Kidney (tissue), 14 donors: Measurements from ENCODE around the gene CLASRP. TPM values are rescaled to one million over a fixed set of nuclear protein-coding genes. Genes with fewer than 3 reads are reported as not detected.

Experiments used
- DNase-seq, 5 donors: peaks; one replicate each; pipeline ENCODE4 v3.0.0-alpha.2; 2013 to 2020
- FAIRE-seq: peaks from 2 replicates; lab custom pipeline; 2012; peaks lifted over from hg19 to GRCh38; lab: Jason Lieb, UNC
- H3K27ac ChIP-seq, 2 donors: one replicate each; pipeline ENCODE4 v1.7.0; 2013; ENCODE audit warnings: low read depth in 2 of 2, low read length in 2 of 2, inconsistent platforms in 1 of 2
- H3K27me3 ChIP-seq: one replicate; pipeline ENCODE4 v1.7.1; 2013; ENCODE audit warnings: low read length, inconsistent platforms; ENCODE audit not compliant: control insufficient read depth, insufficient read depth
- H3K36me3 ChIP-seq, 3 donors: one replicate each; pipeline versions ENCODE4 v1.7.0 to v1.7.1; 2013; ENCODE audit warnings: low read length in 3 of 3, control low read depth in 1 of 3, inconsistent platforms in 1 of 3; ENCODE audit not compliant: insufficient read depth in 3 of 3, control insufficient read depth in 2 of 3
- H3K4me1 ChIP-seq, 3 donors: one replicate each; pipeline versions ENCODE4 v1.7.0 to v1.7.1; 2013; ENCODE audit warnings: low read length in 3 of 3, inconsistent platforms in 1 of 3, low read depth in 1 of 3; ENCODE audit not compliant: control insufficient read depth in 2 of 3, insufficient read depth in 2 of 3
- H3K4me3 ChIP-seq, 3 donors: one replicate each; pipeline versions ENCODE4 v1.7.0 to v1.8.1; 2013; ENCODE audit warnings: low read length in 3 of 3, control low read depth in 1 of 3, inconsistent platforms in 1 of 3
- H3K9ac ChIP-seq, 3 donors: one replicate each; pipeline versions ENCODE4 v1.7.0 to v1.7.1; 2013; ENCODE audit warnings: low read length in 3 of 3, control low read depth in 1 of 3, inconsistent platforms in 1 of 3
- H3K9me3 ChIP-seq, 3 donors: one replicate each; pipeline versions ENCODE4 v1.7.0 to v1.7.1; 2013; ENCODE audit warnings: low read length in 3 of 3, control low read depth in 1 of 3, inconsistent platforms in 1 of 3; ENCODE audit not compliant: control insufficient read depth in 2 of 3, insufficient read depth in 1 of 3
- intact Hi-C: fragments of 100-400 bp; cut with DNase I; formaldehyde crosslinking; loops from one replicate; pipeline ENCODE4 v1.11.1; 2022
- polyA plus RNA-seq: library from polyadenylated mRNA; stranded (reverse); fragments of 350-450 nt; fragmentation: Illumina TruSeq; extraction: RNeasy Lipid Tissue Mini Kit (QIAGEN cat#74804); gene quantifications from one replicate; pipeline ENCODE4 v1.2.3, GENCODE V29; 2014; ENCODE audit warnings: low read depth, low replicate concordance; ENCODE audit not compliant: insufficient read depth
- total RNA-seq: library from RNA; stranded (reverse); fragmentation: NEBNext Ultra II Directional; extraction: Animal tissue kit (Norgen Biotek cat#: 25700); gene quantifications from one replicate; pipeline ENCODE4 v1.2.1, GENCODE V29; 2021
- TF ChIP-seq, protein P1 (sequence below): IDR thresholded peaks from 3 replicates; pipeline ENCODE4 v1.5.1; 2012; ENCODE audit warnings: mild to moderate bottlenecking, moderate library complexity, borderline replicate concordance; ENCODE audit not compliant: insufficient read depth; ENCODE audit errors: extremely low read depth
- donor health status: control.
- donor health status: control.
- donor health status: control.
- donor health status: control.
- donor health status: control.
- donor health status: DM: yes; HTN: yes; CAD: no.
- donor health status: Normal renal cell carcinoma (clear cell type).

The CLASRP gene
- total and polyA plus RNA-seq, 2 donors from 2014 or later = 38.0 to 83.6 TPM

- no peak for DNase-seq
- Histone ChIP-seq H3K9ac (no peak overlapping the region), H3K27ac (no peak overlapping the region), H3K4me1 (peaks cover 0 to 8% (median 0%) of the 10 kb centered on the region in 3 donors), H3K9me3 (no peaks in the 10 kb centered on the region), H3K4me3 (no peak overlapping the region), H3K36me3 (peaks cover 2 to 37% (median 27%) of the 10 kb centered on the region in 3 donors), H3K27me3 (no peaks in the 10 kb centered on the region)
- TF ChIP-seq, protein P1, sequence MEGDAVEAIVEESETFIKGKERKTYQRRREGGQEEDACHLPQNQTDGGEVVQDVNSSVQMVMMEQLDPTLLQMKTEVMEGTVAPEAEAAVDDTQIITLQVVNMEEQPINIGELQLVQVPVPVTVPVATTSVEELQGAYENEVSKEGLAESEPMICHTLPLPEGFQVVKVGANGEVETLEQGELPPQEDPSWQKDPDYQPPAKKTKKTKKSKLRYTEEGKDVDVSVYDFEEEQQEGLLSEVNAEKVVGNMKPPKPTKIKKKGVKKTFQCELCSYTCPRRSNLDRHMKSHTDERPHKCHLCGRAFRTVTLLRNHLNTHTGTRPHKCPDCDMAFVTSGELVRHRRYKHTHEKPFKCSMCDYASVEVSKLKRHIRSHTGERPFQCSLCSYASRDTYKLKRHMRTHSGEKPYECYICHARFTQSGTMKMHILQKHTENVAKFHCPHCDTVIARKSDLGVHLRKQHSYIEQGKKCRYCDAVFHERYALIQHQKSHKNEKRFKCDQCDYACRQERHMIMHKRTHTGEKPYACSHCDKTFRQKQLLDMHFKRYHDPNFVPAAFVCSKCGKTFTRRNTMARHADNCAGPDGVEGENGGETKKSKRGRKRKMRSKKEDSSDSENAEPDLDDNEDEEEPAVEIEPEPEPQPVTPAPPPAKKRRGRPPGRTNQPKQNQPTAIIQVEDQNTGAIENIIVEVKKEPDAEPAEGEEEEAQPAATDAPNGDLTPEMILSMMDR = no peak
- no peak for FAIRE-seq
- intact Hi-C loops = no loop called here
These were observed 7.0 kb downstream of the CLASRP start for GRCh38 chr19:45045671-45046353.

DNA sequence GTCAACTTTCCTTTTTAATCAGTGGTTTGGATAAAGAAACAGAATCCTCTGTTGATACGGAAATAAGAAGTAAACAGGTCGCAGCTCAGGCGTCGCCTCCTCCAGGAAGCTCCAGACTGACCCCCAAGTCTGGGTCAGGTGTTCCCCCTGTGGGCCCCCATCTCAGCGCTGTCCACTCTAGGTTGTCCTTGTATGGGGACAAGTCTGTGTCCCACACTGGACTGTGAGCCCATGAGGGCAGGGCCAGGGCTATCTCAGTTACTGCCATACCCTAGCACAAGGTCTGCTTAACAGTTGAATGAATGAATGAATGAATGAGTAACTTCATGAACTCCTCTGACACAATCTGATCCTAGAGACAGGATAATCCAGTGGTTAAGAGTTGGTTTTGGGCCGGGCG lies 7.5 kb downstream of the CLASRP start:
- TF ChIP-seq, protein P1 = no peak
- intact Hi-C loops = no loop called here
- peaks cover 0 to 7% (median 0%) of the 10 kb centered on the region in 3 donors for H3K4me1 ChIP-seq
- DNase-seq (no peak), FAIRE-seq (no peak)
- no peak overlapping the region for H3K27ac ChIP-seq
- H3K9me3 ChIP-seq = no peaks in the 10 kb centered on the region
- H3K27me3 ChIP-seq = no peaks in the 10 kb centered on the region
- H3K9ac ChIP-seq = no peak overlapping the region
- no peak overlapping the region for H3K4me3 ChIP-seq
- H3K36me3 ChIP-seq = peaks cover 2 to 37% (median 25%) of the 10 kb centered on the region in 3 donors

- FAIRE-seq = no peak
- Histone ChIP-seq H3K36me3 (peaks cover 2 to 30% (median 23%) of the 10 kb centered on the region in 3 donors), H3K4me1 (peaks cover 0 to 2% (median 0%) of the 10 kb centered on the region in 3 donors), H3K27ac (no peak overlapping the region), H3K9ac (no peak overlapping the region), H3K27me3 (no peaks in the 10 kb centered on the region), H3K9me3 (no peaks in the 10 kb centered on the region), H3K4me3 (no peak overlapping the region)
- intact Hi-C loops = no loop called here
- no peak for DNase-seq
- TF ChIP-seq, protein P1 = no peak
These were observed 8.4 kb downstream of the CLASRP start for GRCh38 chr19:45047188-45047797.
